Lung (tissue), 12 donors: ENCODE measurements around the gene SYT3. TPM values are rescaled to one million over a fixed set of nuclear protein-coding genes. Genes with fewer than 3 reads are reported as not detected.

Experiments used
- ATAC-seq: fragments of 200-7000 bp; cut with Tn5 transposase; one replicate; pipeline ENCODE4 v1.9.1; 2020; ENCODE audit warnings: moderate number of reproducible peaks; ENCODE audit not compliant: insufficient read depth, low FRiP score
- DNase-seq, 3 donors: peaks; one replicate each; pipeline ENCODE4 v3.0.0-alpha.2; 2013 to 2017
- H3K27ac ChIP-seq, 2 donors: one replicate each; pipeline ENCODE4 v1.5.1; 2013; ENCODE audit warnings: mild to moderate bottlenecking in 2 of 2, moderate library complexity in 2 of 2, control low read depth in 1 of 2, inconsistent platforms in 1 of 2, low read depth in 1 of 2, low read length in 1 of 2
- H3K27me3 ChIP-seq, 3 donors: one replicate each; pipeline ENCODE4 v1.5.1; 2013; ENCODE audit warnings: low read length in 2 of 3; ENCODE audit not compliant: control insufficient read depth in 3 of 3, insufficient read depth in 3 of 3
- H3K36me3 ChIP-seq, 4 donors: one replicate each; pipeline ENCODE4 v1.5.1; 2013; ENCODE audit warnings: low read length in 4 of 4, mild to moderate bottlenecking in 1 of 4, moderate library complexity in 1 of 4; ENCODE audit not compliant: control insufficient read depth in 4 of 4, insufficient read depth in 4 of 4
- H3K4me1 ChIP-seq, 5 donors: one replicate each; pipeline ENCODE4 v1.5.1; 2013; ENCODE audit warnings: low read length in 5 of 5, mild to moderate bottlenecking in 2 of 5, moderate library complexity in 1 of 5; ENCODE audit not compliant: control insufficient read depth in 5 of 5, insufficient read depth in 5 of 5
- H3K4me3 ChIP-seq: one replicate; pipeline ENCODE4 v1.5.1; 2013; ENCODE audit warnings: mild to moderate bottlenecking, control low read depth, moderate library complexity
- H3K9ac ChIP-seq, 2 donors: one replicate each; pipeline ENCODE4 v1.5.1; 2013; ENCODE audit warnings: low read length in 2 of 2, control low read depth in 1 of 2; ENCODE audit not compliant: insufficient read depth in 1 of 2
- H3K9me3 ChIP-seq, 4 donors: one replicate each; pipeline ENCODE4 v1.5.1; 2013; ENCODE audit warnings: low read length in 3 of 4, mild to moderate bottlenecking in 1 of 4, moderate library complexity in 1 of 4; ENCODE audit not compliant: control insufficient read depth in 4 of 4, insufficient read depth in 3 of 4
- CTCF ChIP-seq: IDR thresholded peaks from 2 replicates; pipeline ENCODE4 v1.5.1; 2012; ENCODE audit warnings: mild to moderate bottlenecking; ENCODE audit errors: control extremely low read depth, extremely low read depth
- WGBS, 2 donors: extraction: QIAGEN DNeasy Blood & Tissue Kit; methylation state at CpG; one replicate each; pipeline ENCODE4 v1.1.7; 2013; 5-methylcytosine and 5-hydroxymethylcytosine counted together
- polyA plus RNA-seq, 2 donors: library from polyadenylated mRNA; stranded (reverse); fragments of 200-250 nt; gene quantifications; one replicate each; pipeline ENCODE4 v1.2.1, GENCODE V29; 2013
- total RNA-seq, 2 donors: library from RNA; depleted of rRNA in 1 of 2; stranded (reverse); fragments of >200 nt in 1 of 2; gene quantifications; one replicate each; pipeline ENCODE4 v1.2.1, GENCODE V29; 2014 to 2021
- donor health status: control.
- donor health status: control.
- donor health status: Bipolar disorder and iron deficiency.
- donor health status: healthy.
- donor health status: DM: yes; HTN: yes; CAD: no.

The SYT3 gene
- total and polyA plus RNA-seq, 4 donors, result 0.23 to 1.5 (median 0.70) TPM

- no peak overlapping the region for H3K4me3 ChIP-seq
- peaks cover 14 to 48% (median 37%) of the 10 kb centered on the region in 3 donors for H3K27me3 ChIP-seq
- H3K27ac ChIP-seq, result no peak overlapping the region
- TF ChIP-seq CTCF, result no peak
- H3K9me3 ChIP-seq, result peaks cover 0 to 6% (median 0%) of the 10 kb centered on the region in 4 donors
- no peaks in the 10 kb centered on the region for H3K36me3 ChIP-seq
- 64 to 68% methylated on average over 45 to 49 of the region's 49 CpGs for WGBS, 2 donors
- ATAC-seq (no peak), DNase-seq (no peak)
- peaks cover 0 to 15% (median 0%) of the 10 kb centered on the region in 5 donors for H3K4me1 ChIP-seq
- H3K9ac ChIP-seq, result no peak overlapping the region
Observed at GRCh38 chr19:50661766-50662650, 22.3 kb upstream of the SYT3 start.

GRCh38 chr19:50661023-50661422, 21.3 kb upstream of the SYT3 start:
- ATAC-seq (no peak), DNase-seq (no peak)
- 77 to 83% methylated on average over 10 of the region's 10 CpGs for WGBS, 2 donors
- H3K9ac ChIP-seq, result no peak overlapping the region
- H3K27me3 ChIP-seq, result peaks cover 8 to 49% (median 34%) of the 10 kb centered on the region in 3 donors
- H3K36me3 ChIP-seq, result no peaks in the 10 kb centered on the region
- no peak for TF ChIP-seq CTCF
- peaks cover 0 to 8% (median 0%) of the 10 kb centered on the region in 4 donors for H3K9me3 ChIP-seq
- peaks cover 0 to 14% (median 0%) of the 10 kb centered on the region in 5 donors for H3K4me1 ChIP-seq
- no peak overlapping the region for H3K27ac ChIP-seq
- no peak overlapping the region for H3K4me3 ChIP-seq

GRCh38 chr19:50660088-50660366, 20.3 kb upstream of the SYT3 start:
- H3K27me3 ChIP-seq, result peaks cover 8 to 44% (median 30%) of the 10 kb centered on the region in 3 donors
- no peak overlapping the region for H3K4me3 ChIP-seq
- H3K4me1 ChIP-seq, result peaks cover 0 to 13% (median 0%) of the 10 kb centered on the region in 5 donors
- no peak for DNase-seq
- WGBS, 2 donors, result 29 to 37% methylated on average over 6 of the region's 6 CpGs
- H3K9me3 ChIP-seq, result peaks cover 0 to 12% (median 1%) of the 10 kb centered on the region in 4 donors
- no peak for TF ChIP-seq CTCF
- no peak overlapping the region for H3K9ac ChIP-seq
- no peak overlapping the region for H3K27ac ChIP-seq
- H3K36me3 ChIP-seq, result no peaks in the 10 kb centered on the region
- no peak for ATAC-seq
